ENCODE results near the gene KLHDC7A. TPM values are rescaled to one million over a fixed set of nuclear protein-coding genes. Genes with fewer than 3 reads are reported as not detected.

Gene KLHDC7A
- total RNA-seq, 1 donor from 2014 or later, result not detected

DNA sequence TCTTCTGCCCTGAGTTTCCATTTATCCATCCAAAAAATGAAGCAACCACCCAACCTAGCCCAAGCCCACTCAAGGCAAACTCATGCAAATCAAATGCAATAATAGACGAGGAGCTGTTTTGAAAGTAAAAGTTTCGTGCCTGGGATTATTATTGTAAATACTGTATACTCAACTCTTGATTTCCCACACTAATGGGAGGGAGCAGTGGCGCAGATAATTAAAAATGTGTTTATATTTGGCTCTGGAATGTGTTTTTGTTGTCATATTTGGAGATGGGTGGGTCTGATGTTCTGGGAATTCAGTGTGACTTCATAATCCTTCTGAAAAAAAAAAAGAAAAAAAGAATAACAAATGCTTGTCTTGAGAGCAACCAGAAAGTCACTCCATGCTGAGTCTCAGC lies 52.5 kb downstream of the KLHDC7A start:
- no peak for DNase-seq (ENCODE audit: low spot score)
- intact Hi-C loops (cut with DNase I), result no loop called here

DNA sequence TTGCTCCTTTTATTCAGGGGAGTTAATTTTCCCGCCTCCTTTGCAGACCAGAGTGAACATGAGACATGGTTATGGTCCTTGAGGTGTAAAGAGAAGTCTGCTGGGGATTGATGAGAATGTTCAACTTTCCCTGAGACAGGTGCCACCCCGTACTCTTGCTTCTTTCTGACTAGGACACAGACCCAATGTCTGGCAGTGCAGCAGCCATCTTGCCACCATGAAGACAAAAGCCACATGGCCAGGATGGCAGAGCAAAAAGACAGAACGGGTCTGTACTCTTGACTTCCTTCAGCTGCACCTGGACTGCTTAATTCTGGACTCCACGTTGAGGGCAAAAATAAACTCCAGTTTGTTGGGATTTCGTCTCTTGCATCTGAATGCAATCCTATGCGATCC lies 54.1 kb downstream of the KLHDC7A start:
- intact Hi-C loops (cut with DNase I), result no loop called here
- no peak for DNase-seq (ENCODE audit: low spot score)

Other genes starting within 250 kb of the KLHDC7A start
- not detected for gene PAX7, start 149.9 kb downstream of the KLHDC7A start, total RNA-seq

All from cardiac septum (tissue), 1 donor.